Omental fat pad (tissue), 4 donors: ENCODE results near the gene KRT86. TPM values are rescaled to one million over a fixed set of nuclear protein-coding genes. Genes with fewer than 3 reads are reported as not detected.

Experiments
- ATAC-seq: fragments of 150-250 bp; one replicate; pipeline ENCODE4 v1.9.1; 2016; ENCODE audit warnings: mild to moderate bottlenecking, moderate library complexity; ENCODE audit not compliant: low FRiP score
- DNase-seq: peaks from one replicate; pipeline ENCODE4 v3.0.0-alpha.2; 2019; ENCODE audit warnings: low spot score
- total RNA-seq, 4 donors: library from RNA; depleted of rRNA; stranded (reverse); fragments of >200 nt; gene quantifications; one replicate each; pipeline ENCODE4 v1.1.0, GENCODE V29; 2016
- TF ChIP-seq, protein P1 (sequence below), 3 donors: fragments of 450-650 bp; IDR thresholded peaks; one replicate each; pipeline ENCODE4 v1.5.1; 2016 to 2017; ENCODE audit warnings: antibody characterized with exemption in 3 of 3, mild to moderate bottlenecking in 3 of 3, moderate library complexity in 2 of 3

KRT86 gene
- total RNA-seq, 4 donors from 2014 or later: 0.37 TPM; not detected in 3

DNA sequence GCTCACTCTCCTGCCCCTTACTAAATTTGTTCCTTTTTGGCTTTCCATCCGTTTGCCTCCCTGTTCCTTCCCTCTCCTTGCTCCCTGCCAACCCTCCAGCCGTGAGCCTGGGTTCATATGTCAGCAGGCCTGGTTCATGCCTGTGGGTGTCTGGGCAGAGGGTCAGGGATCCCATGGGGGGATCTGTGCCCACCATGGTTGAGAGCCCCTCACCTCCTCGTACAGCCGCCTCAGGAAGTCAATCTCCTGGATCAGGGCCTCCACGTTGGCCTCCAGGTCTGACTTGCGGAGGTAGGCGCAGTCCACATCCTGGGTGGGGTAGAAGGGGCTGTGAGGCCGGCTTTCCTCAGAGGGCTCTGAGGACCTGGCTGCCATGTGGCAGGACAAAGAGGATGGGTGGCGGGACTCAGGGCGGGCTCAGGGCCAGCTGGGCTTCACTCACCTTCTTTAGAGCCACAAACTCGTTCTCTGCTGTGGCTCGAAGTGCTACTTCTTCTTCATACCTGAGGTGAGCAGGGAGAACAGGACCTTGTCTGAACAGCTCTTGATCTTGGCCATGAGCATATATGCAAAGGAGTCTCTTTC lies 43.1 kb downstream of the KRT86 start:
- ATAC-seq (no peak), DNase-seq (no peak)
- TF ChIP-seq, protein P1, sequence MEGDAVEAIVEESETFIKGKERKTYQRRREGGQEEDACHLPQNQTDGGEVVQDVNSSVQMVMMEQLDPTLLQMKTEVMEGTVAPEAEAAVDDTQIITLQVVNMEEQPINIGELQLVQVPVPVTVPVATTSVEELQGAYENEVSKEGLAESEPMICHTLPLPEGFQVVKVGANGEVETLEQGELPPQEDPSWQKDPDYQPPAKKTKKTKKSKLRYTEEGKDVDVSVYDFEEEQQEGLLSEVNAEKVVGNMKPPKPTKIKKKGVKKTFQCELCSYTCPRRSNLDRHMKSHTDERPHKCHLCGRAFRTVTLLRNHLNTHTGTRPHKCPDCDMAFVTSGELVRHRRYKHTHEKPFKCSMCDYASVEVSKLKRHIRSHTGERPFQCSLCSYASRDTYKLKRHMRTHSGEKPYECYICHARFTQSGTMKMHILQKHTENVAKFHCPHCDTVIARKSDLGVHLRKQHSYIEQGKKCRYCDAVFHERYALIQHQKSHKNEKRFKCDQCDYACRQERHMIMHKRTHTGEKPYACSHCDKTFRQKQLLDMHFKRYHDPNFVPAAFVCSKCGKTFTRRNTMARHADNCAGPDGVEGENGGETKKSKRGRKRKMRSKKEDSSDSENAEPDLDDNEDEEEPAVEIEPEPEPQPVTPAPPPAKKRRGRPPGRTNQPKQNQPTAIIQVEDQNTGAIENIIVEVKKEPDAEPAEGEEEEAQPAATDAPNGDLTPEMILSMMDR (IDR thresholded peaks at IDR 0.05): no peak

DNA sequence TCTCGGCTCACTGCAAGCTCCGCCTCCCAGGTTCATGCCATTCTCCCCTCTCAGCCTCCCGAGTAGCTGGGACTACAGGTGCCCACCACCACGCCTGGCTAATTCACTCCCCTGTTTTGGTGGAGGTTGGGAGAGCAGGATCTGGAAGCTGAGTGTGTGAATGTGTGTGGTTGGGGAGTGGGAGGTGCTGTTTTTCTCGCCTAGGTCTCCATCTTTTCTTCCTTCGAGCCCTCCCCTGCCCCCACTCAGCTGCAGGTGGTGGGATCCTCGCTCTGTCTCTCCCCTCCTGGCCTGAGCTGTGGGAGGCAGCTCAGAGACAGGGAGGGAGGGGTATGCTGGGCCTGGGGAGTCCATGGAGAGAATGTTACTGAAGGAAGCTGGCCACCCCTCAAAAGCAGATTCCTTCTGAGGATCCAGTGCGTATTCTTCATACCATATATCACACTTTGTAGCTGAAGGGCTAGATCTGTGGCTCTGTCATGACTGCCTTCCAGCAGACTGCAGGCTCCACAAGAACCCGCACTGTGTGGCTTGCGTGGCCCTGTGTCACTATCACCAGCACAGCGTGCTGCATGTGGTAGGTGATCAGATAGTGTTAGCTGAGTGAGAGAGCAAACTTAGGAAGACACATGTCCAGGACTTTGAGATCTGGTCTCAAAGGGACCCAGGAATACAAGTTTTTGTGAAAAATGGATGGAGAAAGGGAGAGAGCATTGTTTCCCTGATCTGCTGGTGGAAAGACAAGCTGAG lies 44.0 kb downstream of the KRT86 start:
- TF ChIP-seq, protein P1 (IDR thresholded peaks at IDR 0.05): no peak
- no peak for ATAC-seq
- DNase-seq: no peak

DNA sequence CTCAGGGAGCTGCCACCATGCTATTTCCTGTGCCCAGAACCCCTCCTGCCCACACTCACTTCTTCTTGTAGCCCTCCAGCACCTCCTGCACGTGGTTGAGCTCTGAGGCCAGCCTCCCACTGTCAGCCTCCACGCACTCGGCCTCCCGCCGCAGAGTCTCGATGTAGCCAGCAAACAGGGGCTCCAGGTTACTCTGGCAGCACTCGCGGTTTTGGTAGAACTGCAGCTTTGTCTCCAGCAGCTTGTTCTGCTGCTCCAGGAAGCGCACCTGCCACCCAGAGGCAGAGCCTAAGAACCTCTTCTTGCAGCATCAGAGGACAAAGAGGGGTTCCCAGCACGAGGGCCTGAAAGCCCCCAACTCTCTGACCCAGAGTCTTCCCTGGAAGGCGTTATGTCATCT lies 44.7 kb downstream of the KRT86 start:
- ATAC-seq (no peak), DNase-seq (no peak)
- TF ChIP-seq, protein P1 (IDR thresholded peaks at IDR 0.05): no peak

DNA sequence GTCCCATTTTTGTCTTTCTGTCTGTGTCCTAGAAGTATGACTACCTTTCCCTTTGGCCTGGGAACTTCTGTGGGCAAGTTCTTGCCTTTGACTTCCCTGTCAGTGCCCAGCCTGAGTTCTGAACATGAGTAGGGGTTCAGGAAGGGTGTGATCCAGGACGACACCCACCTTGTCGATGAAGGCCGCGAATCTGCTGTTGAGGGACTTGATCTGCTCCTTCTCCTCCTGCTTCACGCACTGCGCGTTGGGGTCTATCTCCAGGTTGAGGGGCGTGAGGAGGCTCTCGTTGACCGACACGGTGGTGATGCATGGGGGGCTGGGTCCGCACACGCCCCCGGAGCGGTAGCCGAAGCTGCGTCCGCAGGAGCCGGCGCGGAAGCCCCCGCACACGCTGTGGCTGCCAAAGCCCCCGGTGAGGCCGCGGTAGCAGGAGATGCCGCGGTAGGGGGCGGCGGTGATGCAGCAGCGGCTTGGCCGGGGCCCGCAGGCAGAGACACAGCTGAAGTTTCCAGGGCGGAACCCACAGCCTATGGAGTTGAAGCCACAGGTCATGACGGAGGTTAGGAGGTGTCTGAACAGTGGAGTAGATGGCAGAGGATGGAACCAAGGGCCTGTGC lies 46.4 kb downstream of the KRT86 start, which contains the start of gene KRT83:
TSS of gene KRT83 (minus strand) at position 615 of the 617 bp plus-strand sequence. CDS start at position 552, 63 bp downstream.
- TF ChIP-seq, protein P1 (IDR thresholded peaks at IDR 0.05): no peak
- DNase-seq (no peak), ATAC-seq (no peak)

DNA sequence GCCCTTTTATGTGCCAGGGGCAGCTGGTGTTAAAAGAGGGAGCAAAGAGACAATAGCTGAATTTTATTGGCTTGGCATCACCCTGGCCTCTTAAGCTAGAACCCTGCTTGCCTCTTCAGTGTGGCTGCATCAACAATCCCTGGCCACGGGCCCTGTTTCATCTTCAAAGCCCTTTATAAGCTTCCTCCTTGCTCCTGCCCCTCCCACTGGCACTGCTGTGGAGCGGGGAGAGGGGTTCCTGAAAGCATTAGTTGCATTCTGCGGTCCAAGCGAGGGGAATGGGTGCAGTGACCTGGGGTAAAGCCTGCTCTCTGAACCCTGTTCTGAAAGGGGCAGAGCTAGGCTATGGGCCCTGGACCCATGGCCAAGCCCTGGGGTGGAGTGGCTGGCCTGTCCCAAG lies 47.0 kb downstream of the KRT86 start:
- no peak for ATAC-seq
- DNase-seq: no peak
- TF ChIP-seq, protein P1 (IDR thresholded peaks at IDR 0.05): no peak

DNA sequence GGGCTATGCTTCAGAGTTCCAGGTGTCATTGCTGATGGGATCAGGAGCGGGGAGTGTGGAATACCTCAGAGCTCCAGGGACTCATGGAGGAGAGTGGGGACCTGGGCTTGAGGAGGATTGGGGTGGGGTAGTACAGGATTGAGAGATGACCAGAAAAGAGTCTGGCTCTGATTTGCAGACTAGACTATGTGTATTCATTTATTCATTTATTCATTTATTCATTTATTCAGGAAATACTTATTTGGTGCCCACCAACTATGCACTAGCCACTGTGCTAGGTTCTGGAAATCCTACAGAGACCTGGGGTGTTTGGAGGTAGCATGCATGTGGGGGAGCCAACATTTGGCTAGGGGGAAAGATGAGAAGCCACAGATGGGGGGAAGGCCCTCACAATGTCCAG lies 47.6 kb downstream of the KRT86 start:
- DNase-seq (no peak), ATAC-seq (no peak)
- TF ChIP-seq, protein P1 (IDR thresholded peaks at IDR 0.05): no peak
